GM19193 (cell line): ENCODE results near the gene CAV1.

Experiments
- POLR2A ChIP-seq: IDR thresholded peaks from 4 replicates; pipeline ENCODE4 v1.6.1; 2011; ENCODE audit not compliant: insufficient read depth, insufficient read length; ENCODE audit errors: extremely low read depth

The CAV1 gene

GRCh38 chr7:116524609-116525297 lies at the start of gene CAV1:
Gene CAV1, plus strand, starts transcription at chr7:116525036. Its CDS starts 27 bp downstream, at chr7:116525063.
- TF ChIP-seq POLR2A, result no peak

GRCh38 chr7:116477625-116478024 lies 47.2 kb upstream of the CAV1 start:
- TF ChIP-seq POLR2A, result no peak

GRCh38 chr7:116478834-116479233 lies 46.0 kb upstream of the CAV1 start:
- no peak for TF ChIP-seq POLR2A

GRCh38 chr7:116483271-116483942 lies 41.4 kb upstream of the CAV1 start:
- TF ChIP-seq POLR2A, result no peak

- TF ChIP-seq POLR2A, result no peak
These were observed 36.8 kb upstream of the CAV1 start for GRCh38 chr7:116487907-116488521.

- TF ChIP-seq POLR2A, result no peak
These were observed 34.5 kb upstream of the CAV1 start for GRCh38 chr7:116490351-116490750.

GRCh38 chr7:116491887-116492653 lies 32.8 kb upstream of the CAV1 start:
- TF ChIP-seq POLR2A, result no peak

- no peak for TF ChIP-seq POLR2A
These were observed 32.2 kb upstream of the CAV1 start for GRCh38 chr7:116492654-116493109.

GRCh38 chr7:116493449-116493848 lies 31.4 kb upstream of the CAV1 start:
- TF ChIP-seq POLR2A, result no peak

- TF ChIP-seq POLR2A, result no peak
These were observed 30.4 kb upstream of the CAV1 start for GRCh38 chr7:116494472-116494871.

- no peak for TF ChIP-seq POLR2A
These were observed 29.1 kb upstream of the CAV1 start for GRCh38 chr7:116495736-116496135.

- TF ChIP-seq POLR2A, result no peak
These were observed 28.2 kb upstream of the CAV1 start for GRCh38 chr7:116496653-116497052.

GRCh38 chr7:116497708-116498107 lies 27.1 kb upstream of the CAV1 start:
- no peak for TF ChIP-seq POLR2A

GRCh38 chr7:116499168-116500077 lies 25.4 kb upstream of the CAV1 start, which contains the start of gene CAV2:
Gene CAV2, plus strand, starts transcription at chr7:116499738. Its CDS starts 44 bp downstream, at chr7:116499782.
- TF ChIP-seq POLR2A, result no peak

GRCh38 chr7:116500078-116500853 lies 24.6 kb upstream of the CAV1 start:
- no peak for TF ChIP-seq POLR2A
